DMS79 treated with DMSO at 0.1 percent for 48 hours (cell line): ENCODE data around the gene RSF1.

ENCODE experiments used
- DNase-seq: peaks from one replicate; lab custom pipeline; 2025; lab: John Stamatoyannopoulos, UW

Gene RSF1

GRCh38 chr11:77748266-77748665 lies 72.3 kb downstream of the RSF1 start:
- no peak for DNase-seq

GRCh38 chr11:77747381-77747969 lies 73.0 kb downstream of the RSF1 start:
- DNase-seq, result no peak

- no peak for DNase-seq
These were observed 84.0 kb downstream of the RSF1 start for GRCh38 chr11:77736473-77736872.

GRCh38 chr11:77734890-77735289 lies 85.6 kb downstream of the RSF1 start:
- DNase-seq, result no peak

- no peak for DNase-seq
These were observed 88.4 kb downstream of the RSF1 start for GRCh38 chr11:77732143-77732542.

- no peak for DNase-seq
These were observed 89.7 kb downstream of the RSF1 start for GRCh38 chr11:77730789-77731188.

GRCh38 chr11:77729063-77729462 lies 91.5 kb downstream of the RSF1 start:
- no peak for DNase-seq

GRCh38 chr11:77728203-77728786 lies 92.2 kb downstream of the RSF1 start:
- no peak for DNase-seq

GRCh38 chr11:77726524-77726923 lies 94.0 kb downstream of the RSF1 start:
- DNase-seq, result no peak

- no peak for DNase-seq
These were observed 95.1 kb downstream of the RSF1 start for GRCh38 chr11:77725433-77725832.

GRCh38 chr11:77724636-77725035 lies 95.9 kb downstream of the RSF1 start:
- DNase-seq, result no peak

GRCh38 chr11:77723024-77723423 lies 97.5 kb downstream of the RSF1 start:
- no peak for DNase-seq

- no peak for DNase-seq
These were observed 110.2 kb downstream of the RSF1 start for GRCh38 chr11:77710358-77710757.

GRCh38 chr11:77705876-77706579 lies 114.5 kb downstream of the RSF1 start:
- no peak for DNase-seq

- no peak for DNase-seq
These were observed 115.2 kb downstream of the RSF1 start for GRCh38 chr11:77705195-77705875.

- DNase-seq, result no peak
These were observed 116.5 kb downstream of the RSF1 start for GRCh38 chr11:77704029-77704428.

- no peak for DNase-seq
These were observed 121.1 kb downstream of the RSF1 start for GRCh38 chr11:77699425-77699824.

- DNase-seq, result no peak
These were observed 121.6 kb downstream of the RSF1 start for GRCh38 chr11:77698896-77699295.

- no peak for DNase-seq
These were observed 122.7 kb downstream of the RSF1 start for GRCh38 chr11:77697865-77698264.

- no peak for DNase-seq
These were observed 125.1 kb downstream of the RSF1 start for GRCh38 chr11:77695417-77695816.

- no peak for DNase-seq
These were observed 129.9 kb downstream of the RSF1 start for GRCh38 chr11:77690649-77691048.

GRCh38 chr11:77687088-77687487 lies 133.4 kb downstream of the RSF1 start:
- DNase-seq, result no peak

GRCh38 chr11:77677138-77677537 lies 143.4 kb downstream of the RSF1 start:
- DNase-seq, result no peak
